Thyroid gland (tissue), 4 donors: ENCODE measurements around the gene GANC.

Source experiments
- POLR2A ChIP-seq, 2 donors: fragments of 450-650 bp; IDR thresholded peaks; one replicate each; pipeline ENCODE4 v1.6.1; 2017; ENCODE audit warnings: antibody characterized with exemption in 2 of 2, mild to moderate bottlenecking in 2 of 2, moderate library complexity in 1 of 2
- TF ChIP-seq, protein P1 (sequence below), 6 experiments: fragments of 200-600 bp in 3 of 6; fragments of 450-650 bp in 3 of 6; sonication (generic) in 3 of 6; IDR thresholded peaks; one replicate each; pipeline ENCODE4 v1.5.1; 2016 to 2019; ENCODE audit warnings: antibody characterized with exemption in 6 of 6, mild to moderate bottlenecking in 2 of 6, inconsistent platforms in 1 of 6, moderate library complexity in 1 of 6

DNA sequence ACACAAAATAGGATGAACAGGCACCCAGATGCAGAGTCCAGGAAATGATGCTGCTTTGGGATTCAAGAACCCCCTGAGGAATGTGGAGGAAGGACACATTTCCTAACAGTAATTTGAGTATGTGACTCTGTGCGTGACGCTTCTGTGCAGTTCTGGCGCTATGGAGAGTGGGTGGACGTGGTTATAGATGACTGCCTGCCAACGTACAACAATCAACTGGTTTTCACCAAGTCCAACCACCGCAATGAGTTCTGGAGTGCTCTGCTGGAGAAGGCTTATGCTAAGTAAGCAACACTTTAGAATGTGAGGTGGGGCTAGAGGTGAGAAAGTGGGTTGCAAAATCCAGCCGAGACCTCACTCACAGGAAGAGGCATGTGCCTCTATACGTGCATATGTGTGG is 114.6 kb downstream of the GANC start:
- TF ChIP-seq, protein P1, sequence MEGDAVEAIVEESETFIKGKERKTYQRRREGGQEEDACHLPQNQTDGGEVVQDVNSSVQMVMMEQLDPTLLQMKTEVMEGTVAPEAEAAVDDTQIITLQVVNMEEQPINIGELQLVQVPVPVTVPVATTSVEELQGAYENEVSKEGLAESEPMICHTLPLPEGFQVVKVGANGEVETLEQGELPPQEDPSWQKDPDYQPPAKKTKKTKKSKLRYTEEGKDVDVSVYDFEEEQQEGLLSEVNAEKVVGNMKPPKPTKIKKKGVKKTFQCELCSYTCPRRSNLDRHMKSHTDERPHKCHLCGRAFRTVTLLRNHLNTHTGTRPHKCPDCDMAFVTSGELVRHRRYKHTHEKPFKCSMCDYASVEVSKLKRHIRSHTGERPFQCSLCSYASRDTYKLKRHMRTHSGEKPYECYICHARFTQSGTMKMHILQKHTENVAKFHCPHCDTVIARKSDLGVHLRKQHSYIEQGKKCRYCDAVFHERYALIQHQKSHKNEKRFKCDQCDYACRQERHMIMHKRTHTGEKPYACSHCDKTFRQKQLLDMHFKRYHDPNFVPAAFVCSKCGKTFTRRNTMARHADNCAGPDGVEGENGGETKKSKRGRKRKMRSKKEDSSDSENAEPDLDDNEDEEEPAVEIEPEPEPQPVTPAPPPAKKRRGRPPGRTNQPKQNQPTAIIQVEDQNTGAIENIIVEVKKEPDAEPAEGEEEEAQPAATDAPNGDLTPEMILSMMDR (IDR thresholded peaks at IDR 0.05), result no peak
- TF ChIP-seq POLR2A (IDR thresholded peaks at IDR 0.05), result no peak
